Astrocyte (in vitro differentiated cells and primary cell): Measurements from ENCODE around the gene ROR1. TPM values are rescaled to one million over a fixed set of nuclear protein-coding genes. Genes with fewer than 3 reads are reported as not detected.

Experiments used
- DNase-seq: peaks from one replicate; pipeline ENCODE4 v3.0.0-alpha.2; 2010; ENCODE audit warnings: low read depth
- FAIRE-seq: peaks from 2 replicates; lab custom pipeline; 2011; peaks lifted over from hg19 to GRCh38; lab: Jason Lieb, UNC
- H2AFZ ChIP-seq: 2 replicates; pipeline ENCODE4 v1.6.0; 2012; ENCODE audit warnings: low read depth, low read length, inconsistent platforms
- H3K27ac ChIP-seq: 2 replicates; pipeline ENCODE4 v1.5.1; 2011; ENCODE audit warnings: low read depth, low read length, inconsistent platforms
- H3K27me3 ChIP-seq: 2 replicates; pipeline ENCODE4 v1.6.0; 2011; ENCODE audit warnings: low read length, inconsistent platforms; ENCODE audit not compliant: insufficient read depth
- H3K36me3 ChIP-seq: 2 replicates; pipeline ENCODE4 v1.5.1; 2011; ENCODE audit warnings: low read length, inconsistent platforms; ENCODE audit not compliant: insufficient read depth
- H3K4me1 ChIP-seq: 2 replicates; pipeline ENCODE4 v1.5.1; 2011; ENCODE audit warnings: low read length, inconsistent platforms; ENCODE audit not compliant: insufficient read depth
- H3K4me2 ChIP-seq: 2 replicates; pipeline ENCODE4 v1.6.0; 2012; ENCODE audit warnings: low read length, inconsistent platforms
- H3K4me3 ChIP-seq: 2 replicates; pipeline ENCODE4 v1.5.1; 2011; ENCODE audit warnings: low read depth, mild to moderate bottlenecking, low read length, inconsistent platforms; ENCODE audit not compliant: insufficient read depth
- H3K79me2 ChIP-seq: 2 replicates; pipeline ENCODE4 v1.6.0; 2012; ENCODE audit warnings: mild to moderate bottlenecking, low read length, inconsistent platforms; ENCODE audit not compliant: insufficient read depth
- H3K9ac ChIP-seq: 2 replicates; pipeline ENCODE4 v1.6.0; 2012; ENCODE audit warnings: mild to moderate bottlenecking, low read length, inconsistent platforms
- H3K9me3 ChIP-seq: 2 replicates; pipeline ENCODE4 v1.5.1; 2012; ENCODE audit warnings: low read depth, mild to moderate bottlenecking, low read length, inconsistent platforms; ENCODE audit not compliant: insufficient read depth
- H4K20me1 ChIP-seq: 2 replicates; pipeline ENCODE4 v1.6.0; 2012; ENCODE audit warnings: low read length, inconsistent platforms; ENCODE audit not compliant: insufficient read depth
- H3K27ac Mint-ChIP-seq: one replicate; pipeline ENCODE4 v1.8.0; 2021; ENCODE audit warnings: mild to moderate bottlenecking, mixed read lengths; ENCODE audit not compliant: unreplicated experiment
- H3K27me3 Mint-ChIP-seq: one replicate; pipeline ENCODE4 v1.8.0; 2021; ENCODE audit warnings: low read depth, mixed read lengths; ENCODE audit not compliant: unreplicated experiment
- H3K36me3 Mint-ChIP-seq: one replicate; pipeline ENCODE4 v1.8.0; 2021; ENCODE audit warnings: low read depth, mixed read lengths; ENCODE audit not compliant: unreplicated experiment
- H3K4me1 Mint-ChIP-seq: one replicate; pipeline ENCODE4 v1.8.0; 2021; ENCODE audit warnings: low read depth, mixed read lengths; ENCODE audit not compliant: unreplicated experiment
- H3K4me3 Mint-ChIP-seq: one replicate; pipeline ENCODE4 v1.8.0; 2021; ENCODE audit warnings: mild to moderate bottlenecking, moderate library complexity, mixed read lengths; ENCODE audit not compliant: unreplicated experiment
- H3K9me3 Mint-ChIP-seq: one replicate; pipeline ENCODE4 v1.8.0; 2021; ENCODE audit warnings: mild to moderate bottlenecking, mixed read lengths; ENCODE audit not compliant: unreplicated experiment
- CTCF ChIP-seq: IDR thresholded peaks from 2 replicates; pipeline ENCODE4 v1.5.1; 2011; ENCODE audit warnings: low read depth, mild to moderate bottlenecking, inconsistent platforms, low read length, moderate library complexity; ENCODE audit not compliant: insufficient read depth
- EZH2 ChIP-seq: IDR thresholded peaks from 2 replicates; pipeline ENCODE4 v1.6.1; 2012; ENCODE audit warnings: mild to moderate bottlenecking, low read length, inconsistent platforms; ENCODE audit not compliant: insufficient read depth
- total RNA-seq: library from RNA; stranded (reverse); gene quantifications from 2 replicates; pipeline ENCODE4 v1.2.1, GENCODE V29; 2021

ROR1 gene
- total RNA-seq, 1 donor from 2014 or later, result 38.3 TPM

- Histone ChIP-seq H3K4me2 (no peak overlapping the region), H3K4me3 (no peak overlapping the region), H4K20me1 (peaks cover 4% of the 10 kb centered on the region), H3K27ac (no peak overlapping the region), H3K27me3 (peaks cover 8% of the 10 kb centered on the region), H2AFZ (no peak overlapping the region), H3K9ac (no peak overlapping the region), H3K4me1 (peaks cover 5% of the 10 kb centered on the region), H3K79me2 (peaks cover 14% of the 10 kb centered on the region), H3K9me3 (no peaks in the 10 kb centered on the region), H3K36me3 (no peaks in the 10 kb centered on the region)
- Mint-ChIP-seq H3K36me3 (peaks cover 3% of the 10 kb centered on the region), H3K4me3 (no peak overlapping the region), H3K4me1 (peaks cover 10% of the 10 kb centered on the region), H3K27me3 (no peaks in the 10 kb centered on the region), H3K27ac (no peak overlapping the region), H3K9me3 (no peaks in the 10 kb centered on the region)
- no peak for FAIRE-seq
- no peak for DNase-seq
- TF ChIP-seq CTCF, result no peak
- no peak for TF ChIP-seq EZH2
Observed at GRCh38 chr1:63770381-63770780, 3.4 kb upstream of the ROR1 start.

GRCh38 chr1:63772201-63772600 is 1.6 kb upstream of the ROR1 start:
- H3K9me3 Mint-ChIP-seq, result no peaks in the 10 kb centered on the region
- Histone ChIP-seq H3K9me3 (no peaks in the 10 kb centered on the region), H3K4me2 (no peak overlapping the region), H3K27ac (no peak overlapping the region), H3K4me1 (peaks cover 12% of the 10 kb centered on the region), H3K36me3 (no peaks in the 10 kb centered on the region), H4K20me1 (peaks cover 22% of the 10 kb centered on the region), H3K79me2 (peaks cover 32% of the 10 kb centered on the region), H3K27me3 (peaks cover 8% of the 10 kb centered on the region), H3K9ac (no peak overlapping the region), H2AFZ (no peak overlapping the region), H3K4me3 (no peak overlapping the region)
- H3K4me3 Mint-ChIP-seq, result no peak overlapping the region
- no peaks in the 10 kb centered on the region for H3K27me3 Mint-ChIP-seq
- no peak overlapping the region for H3K27ac Mint-ChIP-seq
- peaks cover 3% of the 10 kb centered on the region for H3K36me3 Mint-ChIP-seq
- FAIRE-seq (no peak), DNase-seq (no peak)
- H3K4me1 Mint-ChIP-seq, result peaks cover 22% of the 10 kb centered on the region
- TF ChIP-seq EZH2 (no peak), CTCF (no peak)

GRCh38 chr1:63772876-63773275 is 941 bp upstream of the ROR1 start:
- Histone ChIP-seq H3K9ac (no peak overlapping the region), H3K79me2 (peaks cover 39% of the 10 kb centered on the region), H4K20me1 (peaks cover 28% of the 10 kb centered on the region), H3K36me3 (no peaks in the 10 kb centered on the region), H2AFZ (no peak overlapping the region), H3K9me3 (no peaks in the 10 kb centered on the region), H3K4me3 (no peak overlapping the region), H3K4me1 (peaks cover 12% of the 10 kb centered on the region), H3K27ac (no peak overlapping the region), H3K4me2 (no peak overlapping the region), H3K27me3 (peaks cover 8% of the 10 kb centered on the region)
- DNase-seq (no peak), FAIRE-seq (peak; percentile 13)
- Mint-ChIP-seq H3K4me3 (peak overlapping the region; percentile 94), H3K27me3 (no peaks in the 10 kb centered on the region), H3K27ac (no peak overlapping the region), H3K36me3 (peaks cover 3% of the 10 kb centered on the region), H3K4me1 (peaks cover 27% of the 10 kb centered on the region), H3K9me3 (no peaks in the 10 kb centered on the region)
- TF ChIP-seq CTCF, result no peak
- TF ChIP-seq EZH2, result no peak
